Activated naive CD4-positive, alpha-beta T cell treated with anti-CD3 and anti-CD28 coated beads for 36 hours (primary cell): ENCODE results near the gene LAMTOR4. TPM values are rescaled to one million over a fixed set of nuclear protein-coding genes. Genes with fewer than 3 reads are reported as not detected.
"Not testable (repeated sequence)": the region's sequence is repeated elsewhere in the genome, so short reads cannot be mapped to it uniquely, and the experiment has no call there.

Experiments used
- CTCF ChIA-PET: fragments of 350-600 bp; sonication (Branson Sonifier 250); formaldehyde crosslinking; loops from one replicate; lab custom pipeline; 2021; ENCODE audit warnings: antibody characterized with exemption; lab: Charles Lee
- DNase-seq: peaks from one replicate; pipeline ENCODE4 v3.0.0-alpha.2; 2020
- H3K27ac Mint-ChIP-seq: one replicate; pipeline ENCODE4 v1.8.0; 2021; ENCODE audit warnings: mild to moderate bottlenecking, mixed read lengths
- H3K27me3 Mint-ChIP-seq: one replicate; pipeline ENCODE4 v1.8.0; 2021; ENCODE audit warnings: low read depth, mixed read lengths
- H3K36me3 Mint-ChIP-seq: one replicate; pipeline ENCODE4 v1.8.0; 2021; ENCODE audit warnings: low read depth, mixed read lengths
- H3K4me1 Mint-ChIP-seq: one replicate; pipeline ENCODE4 v1.8.0; 2021; ENCODE audit warnings: low read depth, mixed read lengths
- H3K4me3 Mint-ChIP-seq: one replicate; pipeline ENCODE4 v1.8.0; 2021; ENCODE audit warnings: mild to moderate bottlenecking, moderate library complexity, mixed read lengths
- H3K9me3 Mint-ChIP-seq: one replicate; pipeline ENCODE4 v1.8.0; 2021; ENCODE audit warnings: mixed read lengths
- intact Hi-C: fragments of 100-400 bp; cut with micrococcal nuclease; formaldehyde crosslinking; loops from one replicate; pipeline ENCODE4 v1.15.1; 2023
- total RNA-seq, 2 experiments: library from RNA; stranded (reverse); gene quantifications; one replicate each; pipeline ENCODE4 v1.2.3, GENCODE V29; 2021

Gene LAMTOR4
- total RNA-seq, 2 experiments from 2014 or later = 129 to 135 TPM

DNA sequence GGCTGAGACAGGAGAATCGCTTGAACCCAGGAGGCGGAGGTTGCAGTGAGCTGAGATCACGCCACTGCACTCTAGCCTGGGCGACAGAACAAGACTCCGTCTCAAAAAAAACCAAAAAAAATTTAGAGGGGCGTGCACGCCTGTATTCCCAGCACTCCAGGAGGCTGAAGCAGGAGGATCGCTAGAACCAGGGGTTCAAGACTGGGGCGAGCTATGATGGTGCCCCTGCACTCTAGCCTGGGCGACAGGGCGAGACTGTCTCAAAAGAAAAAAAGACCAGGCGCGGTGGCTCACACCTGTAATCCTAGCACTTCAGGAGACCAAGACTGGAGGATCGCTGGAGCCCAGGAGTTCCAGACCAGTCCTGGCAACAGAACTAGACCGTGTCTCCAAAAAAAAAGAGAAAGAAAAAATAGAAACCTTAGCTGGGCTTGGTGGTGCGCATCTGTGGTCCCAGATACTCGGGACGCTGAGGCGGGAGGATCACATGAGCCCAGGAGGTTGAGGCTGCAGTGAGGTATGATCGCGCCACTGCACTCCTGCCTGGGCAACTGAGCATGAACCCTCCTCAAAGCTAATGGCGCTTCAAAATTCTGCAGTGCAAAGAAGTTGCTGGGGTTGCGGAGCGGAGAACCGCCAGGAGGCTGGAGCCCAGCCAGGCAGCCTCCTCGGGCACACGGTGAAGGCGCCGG lies 22.3 kb upstream of the LAMTOR4 start:
- CTCF ChIA-PET = interaction anchor here (0.7 to 1.0 kb wide), 5 partner anchors 23 to 261 kb away, joined by 3 to 4 read pairs (median 3); partner anchors contain the start of gene LAMTOR4
- intact Hi-C loops = loop anchor here (1.0 to 5.0 kb wide), 5 partner anchors 25 to 719 kb away; partner anchors contain the start of genes AP4M1, BUD31, MCM7 and PDAP1
- DNase-seq = no peak
- Mint-ChIP-seq H3K4me3 (peak overlapping the region; percentile 100), H3K27ac (peak overlapping the region; percentile 99), H3K27me3 (no peaks in the 10 kb centered on the region), H3K4me1 (peaks cover 27% of the 10 kb centered on the region), H3K9me3 (no peaks in the 10 kb centered on the region), H3K36me3 (peaks cover 13% of the 10 kb centered on the region)

DNA sequence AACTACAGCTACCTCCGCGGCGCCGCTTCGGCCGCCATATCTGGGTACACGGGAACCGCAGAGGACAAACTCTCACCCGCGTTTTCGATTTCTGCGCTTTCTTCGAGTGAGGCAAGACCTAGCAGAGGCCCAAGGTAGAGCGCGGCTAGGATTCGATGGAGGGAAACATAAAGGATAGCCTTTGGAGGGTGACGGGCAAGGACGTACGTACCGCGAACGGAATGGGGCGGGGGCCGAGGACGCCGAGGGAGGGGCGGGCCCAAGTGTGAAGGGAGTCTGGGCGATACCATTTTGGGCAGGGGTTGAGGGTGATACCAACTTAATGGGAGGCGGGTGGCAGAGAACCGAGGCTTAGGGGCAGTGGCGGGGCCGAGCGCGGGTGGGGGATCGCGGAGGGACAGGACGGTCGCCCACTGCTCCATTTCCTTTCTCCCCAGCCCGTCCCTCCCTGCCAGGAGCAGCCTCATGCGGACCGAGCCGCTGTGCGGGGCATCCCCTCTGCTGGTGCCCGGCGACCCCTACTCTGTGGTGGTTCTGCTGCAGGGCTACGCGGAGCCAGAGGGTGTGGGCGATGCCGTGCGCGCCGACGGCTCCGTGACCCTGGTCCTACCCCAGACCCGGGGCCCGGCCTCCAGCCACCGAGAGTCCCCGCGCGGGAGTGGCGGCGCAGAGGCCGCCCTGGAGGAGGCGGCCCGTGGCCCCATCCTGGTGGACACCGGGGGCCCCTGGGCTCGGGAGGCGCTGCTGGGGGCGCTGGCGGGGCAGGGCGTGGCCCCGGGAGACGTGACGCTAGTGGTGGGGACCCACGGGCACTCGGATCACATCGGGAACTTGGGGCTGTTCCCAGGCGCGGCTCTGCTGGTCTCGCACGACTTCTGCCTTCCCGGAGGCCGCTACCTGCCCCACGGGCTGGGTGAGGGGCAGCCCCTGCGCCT lies 21.5 kb upstream of the LAMTOR4 start, which contains the start of gene MBLAC1:
MBLAC1 (plus strand) TSS at position 37 of the 935 bp plus-strand sequence; CDS start at position 466, 429 bp downstream.
- Mint-ChIP-seq H3K4me1 (peaks cover 30% of the 10 kb centered on the region), H3K27ac (peak within 1 kb of the TSS; percentile 99), H3K9me3 (no peaks in the 10 kb centered on the region), H3K27me3 (no peaks in the 10 kb centered on the region), H3K4me3 (peak within 1 kb of the TSS; percentile 100), H3K36me3 (peaks cover 13% of the 10 kb centered on the region)
- CTCF ChIA-PET = interaction anchor here (0.8 to 1.4 kb wide), 4 partner anchors 22 to 218 kb away, joined by 3 to 4 read pairs (median 4); partner anchors contain the start of genes AP4M1, LAMTOR4 and MCM7
- intact Hi-C loops = loop anchor here (1.0 to 5.0 kb wide), 6 partner anchors 8 to 720 kb away; partner anchors contain the start of genes AP4M1, BUD31, CNPY4 and MCM7
- peak; percentile 94 for DNase-seq

DNA sequence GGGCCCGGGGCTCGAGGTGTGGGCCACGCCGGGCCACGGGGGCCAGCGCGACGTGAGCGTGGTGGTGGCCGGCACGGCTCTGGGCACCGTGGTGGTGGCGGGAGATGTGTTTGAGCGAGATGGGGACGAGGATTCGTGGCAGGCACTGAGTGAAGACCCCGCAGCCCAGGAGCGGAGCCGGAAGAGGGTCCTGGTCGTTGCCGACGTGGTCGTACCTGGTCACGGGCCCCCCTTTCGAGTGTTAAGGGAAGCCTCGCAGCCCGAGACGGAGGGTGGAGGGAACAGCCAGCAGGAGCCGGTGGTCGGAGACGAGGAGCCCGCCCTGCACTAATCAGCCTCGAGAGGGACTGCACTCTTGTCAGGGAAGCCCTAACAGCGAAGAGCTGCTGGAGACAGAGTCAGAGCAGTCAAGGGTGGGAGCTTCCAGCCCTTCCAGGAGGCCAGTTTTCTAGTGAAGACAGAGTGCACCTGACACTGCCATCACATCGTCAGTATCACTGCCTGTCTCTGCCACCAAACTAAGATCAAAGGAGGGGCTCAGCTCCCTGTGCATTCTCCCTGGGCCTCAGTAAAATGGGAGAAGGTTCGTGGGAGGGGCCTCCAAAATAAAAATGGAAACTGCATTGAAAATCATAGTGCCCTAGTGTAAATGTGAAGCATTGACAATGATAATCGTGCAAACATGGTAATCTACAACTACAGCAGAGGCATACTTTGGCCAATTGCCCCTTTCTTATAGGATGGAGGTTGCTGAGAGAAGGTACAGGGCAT lies 20.7 kb upstream of the LAMTOR4 start:
- CTCF ChIA-PET = interaction anchor here (0.6 to 6.3 kb wide), 6 partner anchors 11 to 424 kb away, joined by 3 to 60 read pairs (median 4); partner anchors contain the start of genes AP4M1 and MCM7

DNA sequence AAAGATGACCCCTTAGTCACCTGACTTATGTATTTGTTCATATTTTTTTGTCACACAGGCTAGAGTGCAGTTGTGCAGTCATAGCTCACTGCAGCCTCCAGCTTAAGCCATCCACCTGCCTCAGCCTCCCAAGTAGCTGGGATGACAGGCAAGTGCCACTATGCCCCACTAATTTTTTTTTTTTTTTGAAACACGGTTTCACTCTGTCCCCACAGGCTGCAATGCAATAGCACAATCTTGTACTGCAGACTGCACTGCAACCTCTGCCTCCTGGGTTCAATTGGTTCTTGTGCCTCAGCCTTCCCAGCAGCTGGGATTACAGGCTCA lies 20.1 kb upstream of the LAMTOR4 start:
- CTCF ChIA-PET = interaction anchor here (0.6 to 6.3 kb wide), 7 partner anchors 11 to 423 kb away, joined by 3 to 60 read pairs (median 4); partner anchors contain the start of genes AP4M1 and MCM7
- intact Hi-C loops = loop anchor here (5.0 kb wide), 1 partner anchor 721 kb away; the partner anchor contains the start of genes BUD31 and PDAP1
- peaks cover 34% of the 10 kb centered on the region for H3K4me1 Mint-ChIP-seq
- DNase-seq = no peak
- H3K4me3 Mint-ChIP-seq = peak overlapping the region; percentile 100
- peaks cover 9% of the 10 kb centered on the region for H3K36me3 Mint-ChIP-seq
- no peaks in the 10 kb centered on the region for H3K27me3 Mint-ChIP-seq
- H3K27ac Mint-ChIP-seq = no peak overlapping the region
- no peaks in the 10 kb centered on the region for H3K9me3 Mint-ChIP-seq

More for the DNA sequence above, 20.7 kb upstream of the LAMTOR4 start:
- peak; percentile 28 for DNase-seq
- Mint-ChIP-seq H3K36me3 (peaks cover 9% of the 10 kb centered on the region), H3K4me1 (peaks cover 34% of the 10 kb centered on the region), H3K27ac (peak overlapping the region; percentile 66), H3K9me3 (no peaks in the 10 kb centered on the region), H3K4me3 (peak overlapping the region; percentile 100), H3K27me3 (no peaks in the 10 kb centered on the region)
- intact Hi-C loops = loop anchor here (1.0 to 5.0 kb wide), 4 partner anchors 9 to 721 kb away; partner anchors contain the start of genes BUD31, CNPY4, PDAP1 and TAF6

DNA sequence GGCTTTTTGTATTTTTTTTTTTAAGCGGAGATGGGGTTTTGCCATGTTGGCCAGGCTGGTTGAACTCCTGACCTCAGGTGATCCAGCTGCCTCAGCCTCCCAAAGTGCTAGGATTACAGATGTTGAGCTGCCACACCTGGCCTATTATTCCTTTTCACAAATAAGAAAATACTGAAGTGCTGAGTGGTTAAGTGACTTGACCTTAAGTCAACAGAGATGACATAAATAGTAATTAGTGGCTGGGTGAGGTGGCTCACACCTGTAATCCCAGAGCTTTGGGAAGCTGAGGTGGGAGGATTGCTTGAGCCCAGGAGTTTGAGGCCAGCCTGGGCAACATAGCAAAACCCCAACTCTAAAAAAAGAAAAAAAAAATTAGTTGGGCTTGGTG lies 18.5 kb upstream of the LAMTOR4 start:
- not testable (repeated sequence) for H3K4me3 Mint-ChIP-seq, DNase-seq, H3K27me3 Mint-ChIP-seq, H3K27ac Mint-ChIP-seq, H3K36me3 Mint-ChIP-seq, H3K9me3 Mint-ChIP-seq
- CTCF ChIA-PET = interaction anchor here (0.6 to 6.3 kb wide), 17 partner anchors 9 to 277 kb away, joined by 3 to 60 read pairs (median 4); partner anchors contain the start of gene LAMTOR4
- H3K4me1 Mint-ChIP-seq = peaks cover 25% of the 10 kb centered on the region
- intact Hi-C loops = loop anchor here (2.0 to 5.0 kb wide), 2 partner anchors 212 to 217 kb away; no protein-coding TSS in a partner anchor

DNA sequence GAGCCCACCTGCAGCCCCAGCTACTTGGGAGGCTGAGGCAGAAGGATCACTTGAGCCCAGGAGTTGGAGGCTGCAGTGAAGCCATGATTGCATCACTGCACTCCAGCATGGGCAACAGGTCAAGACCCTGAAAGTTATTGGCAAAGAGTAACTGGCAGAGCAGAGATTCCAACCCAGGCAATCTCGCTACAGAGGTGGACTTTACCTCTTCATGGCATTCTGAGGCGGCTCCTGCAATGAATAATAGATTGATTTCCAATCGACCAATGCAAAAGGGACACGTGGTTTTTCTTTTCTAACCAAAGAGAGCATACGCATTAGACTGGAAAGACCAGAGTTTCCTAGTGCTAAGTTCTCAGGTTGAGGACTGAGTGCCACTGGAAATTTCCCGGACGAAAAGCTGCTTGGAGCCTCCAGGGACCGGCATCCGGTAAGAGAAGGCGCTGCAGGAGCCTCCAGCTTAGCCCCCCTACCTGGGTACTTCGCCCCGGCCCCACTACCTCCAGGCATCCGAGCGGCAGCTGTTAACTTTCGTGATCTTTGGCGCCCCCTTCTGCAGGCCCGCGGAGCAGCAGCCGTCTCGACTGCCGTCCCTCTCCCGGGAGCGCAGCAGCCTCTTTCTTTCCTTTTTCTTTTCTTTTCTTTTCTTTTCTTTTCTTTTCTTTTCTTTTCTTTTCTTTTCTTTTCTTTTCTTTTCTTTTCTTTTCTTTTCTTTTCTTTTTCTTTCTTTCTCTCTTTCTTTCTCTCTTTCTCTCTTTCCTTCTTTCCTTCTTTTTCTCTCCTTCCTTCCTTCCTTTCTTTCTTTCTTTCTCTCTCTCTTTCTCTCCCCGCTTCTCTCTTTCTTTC lies 17.9 kb upstream of the LAMTOR4 start:
- no peak overlapping the region for H3K27ac Mint-ChIP-seq
- CTCF ChIA-PET = interaction anchor here (0.6 to 6.3 kb wide), 20 partner anchors 9 to 276 kb away, joined by 3 to 60 read pairs (median 5); partner anchors contain the start of gene LAMTOR4
- H3K9me3 Mint-ChIP-seq = no peaks in the 10 kb centered on the region
- peak; percentile 94 for DNase-seq
- peak overlapping the region; percentile 15 for H3K4me3 Mint-ChIP-seq
- H3K27me3 Mint-ChIP-seq = no peaks in the 10 kb centered on the region
- H3K36me3 Mint-ChIP-seq = no peaks in the 10 kb centered on the region
- intact Hi-C loops = loop anchor here (1.0 to 5.0 kb wide), 5 partner anchors 49 to 218 kb away; no protein-coding TSS in a partner anchor
- H3K4me1 Mint-ChIP-seq = peaks cover 20% of the 10 kb centered on the region

DNA sequence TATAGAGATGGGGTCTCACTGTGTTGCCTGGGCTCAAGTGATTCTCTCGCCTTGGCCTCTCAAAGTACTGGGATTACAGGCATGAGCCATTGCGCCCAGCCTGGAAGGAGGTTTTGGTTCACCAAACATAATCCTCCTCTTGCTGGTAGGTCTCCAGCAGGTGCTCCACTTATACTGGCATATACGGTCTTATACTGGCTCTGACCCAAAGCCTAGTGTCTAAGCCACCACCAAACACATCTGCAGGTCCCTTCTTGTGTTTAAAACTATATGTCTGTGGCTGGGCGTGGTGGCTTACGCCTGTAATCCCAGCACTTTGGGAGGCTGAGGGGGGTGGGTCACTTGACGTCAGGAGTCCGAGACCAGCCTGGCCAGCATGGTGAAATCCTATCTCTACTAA lies 16.6 kb upstream of the LAMTOR4 start:
- CTCF ChIA-PET = interaction anchor here (0.6 to 6.3 kb wide), 26 partner anchors 10 to 1220 kb away, joined by 3 to 60 read pairs (median 5); partner anchors contain the start of genes AP4M1, LAMTOR4, MCM7 and PVRIG
- DNase-seq = no peak
- Mint-ChIP-seq H3K27me3 (no peaks in the 10 kb centered on the region), H3K4me3 (no peak overlapping the region), H3K4me1 (peaks cover 20% of the 10 kb centered on the region), H3K9me3 (no peaks in the 10 kb centered on the region), H3K36me3 (no peaks in the 10 kb centered on the region), H3K27ac (no peak overlapping the region)
- intact Hi-C loops = loop anchor here (1.0 to 5.0 kb wide), 4 partner anchors 89 to 275 kb away; no protein-coding TSS in a partner anchor

DNA sequence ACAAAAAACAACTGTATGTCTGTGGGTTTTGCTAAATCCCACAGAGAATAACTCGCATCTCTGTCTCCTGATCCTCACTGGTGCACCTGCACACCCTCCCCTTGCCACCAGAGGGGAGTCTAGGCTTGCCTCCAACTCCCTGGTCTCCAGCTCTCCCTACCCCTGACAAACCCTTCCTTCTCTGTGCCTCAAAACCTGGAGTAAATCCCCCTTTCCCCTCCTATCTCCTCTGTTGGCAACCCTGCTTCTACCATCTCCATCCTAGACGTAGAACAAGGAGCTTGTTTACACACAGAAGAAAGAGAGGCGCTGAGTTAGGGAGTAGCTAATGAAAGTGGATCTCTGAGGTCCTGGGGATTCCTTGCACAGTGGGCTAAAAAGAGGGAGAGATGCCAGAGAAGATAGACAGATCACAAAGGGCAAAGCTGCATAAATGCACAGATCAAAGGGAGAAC lies 16.0 kb upstream of the LAMTOR4 start:
- no peaks in the 10 kb centered on the region for H3K27me3 Mint-ChIP-seq
- CTCF ChIA-PET = interaction anchor here (0.5 to 6.3 kb wide), 32 partner anchors 9 to 318 kb away, joined by 3 to 60 read pairs (median 4); partner anchors contain the start of genes AP4M1, LAMTOR4, MCM7 and PVRIG
- H3K4me1 Mint-ChIP-seq = peaks cover 21% of the 10 kb centered on the region
- H3K4me3 Mint-ChIP-seq = no peak overlapping the region
- intact Hi-C loops = loop anchor here (1.0 to 5.0 kb wide), 4 partner anchors 89 to 275 kb away; no protein-coding TSS in a partner anchor
- no peaks in the 10 kb centered on the region for H3K9me3 Mint-ChIP-seq
- no peaks in the 10 kb centered on the region for H3K36me3 Mint-ChIP-seq
- peak; percentile 82 for DNase-seq
- H3K27ac Mint-ChIP-seq = no peak overlapping the region

DNA sequence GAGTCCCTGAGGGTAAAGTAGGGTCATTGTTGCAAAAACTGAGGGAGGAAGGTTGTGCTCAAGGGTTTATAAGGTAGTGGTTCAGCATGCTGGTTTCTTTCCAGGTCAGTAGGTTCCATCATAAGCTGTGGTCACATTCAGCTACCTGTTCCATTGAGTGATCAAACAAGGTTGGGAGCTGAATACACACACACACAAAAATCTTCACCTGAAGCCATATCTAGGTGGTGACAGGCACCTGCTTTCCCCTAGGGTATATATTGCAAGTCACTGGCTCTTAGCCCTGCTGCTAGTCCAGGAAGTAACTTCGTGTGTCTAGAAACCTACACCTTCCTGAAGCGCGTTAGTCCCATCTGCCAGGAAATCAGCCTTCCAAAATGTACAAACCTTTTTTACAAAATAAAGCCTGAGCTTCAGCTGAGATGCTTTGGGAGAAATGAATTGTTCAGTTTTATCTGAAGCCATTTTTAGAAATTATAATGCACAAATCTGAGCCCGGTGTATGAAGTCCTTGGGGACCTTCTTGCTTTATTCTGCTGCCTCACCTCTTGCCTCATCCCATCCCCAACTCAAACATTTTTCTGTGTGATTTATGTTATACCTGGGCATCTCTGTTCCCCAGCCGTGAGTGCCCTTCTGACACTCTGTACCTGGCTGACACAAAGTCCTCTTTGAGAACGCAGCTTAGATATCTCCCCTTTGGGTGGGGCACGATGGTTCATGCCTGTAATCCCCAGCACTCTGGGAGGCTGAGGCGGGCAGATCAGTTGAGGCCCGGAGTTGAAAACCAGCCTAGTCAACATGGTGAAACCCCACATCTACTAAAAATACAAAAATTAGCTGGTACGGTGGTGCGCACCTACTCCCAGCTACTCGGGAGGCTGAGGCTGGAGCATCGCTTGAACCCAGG lies 10.6 kb upstream of the LAMTOR4 start:
- intact Hi-C loops = loop anchor here (1.0 kb wide), 1 partner anchor 10 kb away; the partner anchor contains the start of gene LAMTOR4
- CTCF ChIA-PET = interaction anchor here (0.8 to 4.3 kb wide), 6 partner anchors 9 to 82 kb away, joined by 3 to 26 read pairs (median 4); partner anchors contain the start of genes LAMTOR4 and PVRIG
- H3K4me3 Mint-ChIP-seq = no peak overlapping the region
- H3K27me3 Mint-ChIP-seq = no peaks in the 10 kb centered on the region
- no peaks in the 10 kb centered on the region for H3K36me3 Mint-ChIP-seq
- DNase-seq = no peak
- peak overlapping the region; percentile 68 for H3K27ac Mint-ChIP-seq
- H3K4me1 Mint-ChIP-seq = peaks cover 12% of the 10 kb centered on the region
- no peaks in the 10 kb centered on the region for H3K9me3 Mint-ChIP-seq
